ENCODE results near the gene SETDB2.
A peak's percentile ranks its signal among the peaks of the same experiment; 100 is the strongest.

The SETDB2 gene

GRCh38 chr13:49443357-49443703 lies 744 bp upstream of the SETDB2 start:
- FAIRE-seq (no peak), DNase-seq (ENCODE audit: insufficient read length, low spot score) (no peak)
- no peak for TF ChIP-seq CTCF (IDR thresholded peaks at IDR 0.05; ENCODE audit: insufficient read depth, missing control alignments)

GRCh38 chr13:49444524-49445395 lies 686 bp downstream of the SETDB2 start:
- no peak for DNase-seq (ENCODE audit: insufficient read length, low spot score)
- FAIRE-seq, result no peak
- no peak for TF ChIP-seq CTCF (IDR thresholded peaks at IDR 0.05; ENCODE audit: insufficient read depth, missing control alignments)

GRCh38 chr13:49446473-49446872 lies 2.4 kb downstream of the SETDB2 start:
- FAIRE-seq, result peak; percentile 41
- TF ChIP-seq CTCF (IDR thresholded peaks at IDR 0.05; ENCODE audit: insufficient read depth, missing control alignments), result no peak
- no peak for DNase-seq (ENCODE audit: insufficient read length, low spot score)

GRCh38 chr13:49448753-49449152 lies 4.7 kb downstream of the SETDB2 start:
- DNase-seq (ENCODE audit: insufficient read length, low spot score), result no peak
- no peak for TF ChIP-seq CTCF (IDR thresholded peaks at IDR 0.05; ENCODE audit: insufficient read depth, missing control alignments)
- peak; percentile 48 for FAIRE-seq

GRCh38 chr13:49450105-49450819 lies 6.2 kb downstream of the SETDB2 start:
- DNase-seq (ENCODE audit: insufficient read length, low spot score), result no peak
- no peak for TF ChIP-seq CTCF (IDR thresholded peaks at IDR 0.05; ENCODE audit: insufficient read depth, missing control alignments)
- FAIRE-seq, result peak; percentile 81

- FAIRE-seq (no peak), DNase-seq (ENCODE audit: insufficient read length, low spot score) (no peak)
- TF ChIP-seq CTCF (IDR thresholded peaks at IDR 0.05; ENCODE audit: insufficient read depth, missing control alignments), result no peak
These were observed 8.8 kb downstream of the SETDB2 start for GRCh38 chr13:49452725-49453457.
